HFF-Myc (cell line): ENCODE results near the gene SETBP1.

Experiments
- DNase-seq: peaks from one replicate; pipeline ENCODE4 v3.0.0-alpha.2; 2011; ENCODE audit warnings: low read depth; ENCODE audit errors: extremely low read depth
- H3K4me3 ChIP-seq: replicated peaks from 2 replicates; pipeline ENCODE4 v1.5.1; 2011; ENCODE audit warnings: low read depth, mild to moderate bottlenecking, control low read depth, low read length
- CTCF ChIP-seq: IDR thresholded peaks from 2 replicates; pipeline ENCODE4 v1.5.1; 2012; ENCODE audit warnings: mild to moderate bottlenecking, low read depth, low read length, control low read depth; ENCODE audit errors: missing control alignments

SETBP1 gene

GRCh38 chr18:44792456-44793061, 111.9 kb downstream of the SETBP1 start:
- no peak for DNase-seq
- no peak for TF ChIP-seq CTCF

GRCh38 chr18:44793194-44793593, 112.5 kb downstream of the SETBP1 start:
- no peak for TF ChIP-seq CTCF
- DNase-seq, result no peak
- H3K4me3 ChIP-seq, result no peak overlapping the region

More at GRCh38 chr18:44792456-44793061, 111.9 kb downstream of the SETBP1 start:
- H3K4me3 ChIP-seq, result no peak overlapping the region

- DNase-seq, result no peak
- no peak overlapping the region for H3K4me3 ChIP-seq
- no peak for TF ChIP-seq CTCF
Observed at GRCh38 chr18:44793685-44794084, 113.0 kb downstream of the SETBP1 start.

- TF ChIP-seq CTCF, result no peak
- H3K4me3 ChIP-seq, result no peak overlapping the region
- no peak for DNase-seq
Observed at GRCh38 chr18:44795241-44795640, 114.6 kb downstream of the SETBP1 start.

- no peak for DNase-seq
- TF ChIP-seq CTCF, result no peak
- H3K4me3 ChIP-seq, result no peak overlapping the region
Observed at GRCh38 chr18:44796429-44797428, 116.0 kb downstream of the SETBP1 start.

GRCh38 chr18:44798433-44799048, 117.9 kb downstream of the SETBP1 start:
- no peak for TF ChIP-seq CTCF
- no peak overlapping the region for H3K4me3 ChIP-seq
- no peak for DNase-seq
